Medulla oblongata (tissue), 1 donor: ENCODE measurements around the gene MME.

Source experiments
- DNase-seq: peaks from one replicate; pipeline ENCODE4 v3.0.0-alpha.2; 2015; ENCODE audit errors: extremely low spot score

The MME gene

GRCh38 chr3:155147588-155147987, 67.5 kb downstream of the MME start:
- DNase-seq: no peak

- DNase-seq: no peak
Measured at GRCh38 chr3:155149494-155149893, 69.4 kb downstream of the MME start.

- no peak for DNase-seq
Measured at GRCh38 chr3:155153242-155154186, 73.4 kb downstream of the MME start.

GRCh38 chr3:155154255-155154654, 74.1 kb downstream of the MME start:
- no peak for DNase-seq

GRCh38 chr3:155158346-155159037, 78.4 kb downstream of the MME start:
- DNase-seq: no peak

GRCh38 chr3:155159301-155159700, 79.2 kb downstream of the MME start:
- DNase-seq: no peak

GRCh38 chr3:155161640-155162292, 81.6 kb downstream of the MME start:
- DNase-seq: no peak

GRCh38 chr3:155164306-155164705, 84.2 kb downstream of the MME start:
- DNase-seq: no peak

- no peak for DNase-seq
Measured at GRCh38 chr3:155166441-155166840, 86.3 kb downstream of the MME start.

- no peak for DNase-seq
Measured at GRCh38 chr3:155169197-155169596, 89.1 kb downstream of the MME start.

GRCh38 chr3:155173771-155174170, 93.7 kb downstream of the MME start:
- no peak for DNase-seq

- DNase-seq: no peak
Measured at GRCh38 chr3:155178810-155179436, 98.8 kb downstream of the MME start.

GRCh38 chr3:155179437-155179827, 99.3 kb downstream of the MME start:
- DNase-seq: no peak

GRCh38 chr3:155179966-155180757, 100.0 kb downstream of the MME start:
- no peak for DNase-seq

GRCh38 chr3:155182467-155182866, 102.3 kb downstream of the MME start:
- no peak for DNase-seq

- no peak for DNase-seq
Measured at GRCh38 chr3:155184011-155184410, 103.9 kb downstream of the MME start.

- DNase-seq: no peak
Measured at GRCh38 chr3:155185631-155186071, 105.5 kb downstream of the MME start.

- no peak for DNase-seq
Measured at GRCh38 chr3:155188031-155188430, 107.9 kb downstream of the MME start.

GRCh38 chr3:155189478-155189877, 109.4 kb downstream of the MME start:
- DNase-seq: no peak

GRCh38 chr3:155190691-155191090, 110.6 kb downstream of the MME start:
- DNase-seq: no peak
